ENCODE data around the gene MEGF8.

The MEGF8 gene

DNA sequence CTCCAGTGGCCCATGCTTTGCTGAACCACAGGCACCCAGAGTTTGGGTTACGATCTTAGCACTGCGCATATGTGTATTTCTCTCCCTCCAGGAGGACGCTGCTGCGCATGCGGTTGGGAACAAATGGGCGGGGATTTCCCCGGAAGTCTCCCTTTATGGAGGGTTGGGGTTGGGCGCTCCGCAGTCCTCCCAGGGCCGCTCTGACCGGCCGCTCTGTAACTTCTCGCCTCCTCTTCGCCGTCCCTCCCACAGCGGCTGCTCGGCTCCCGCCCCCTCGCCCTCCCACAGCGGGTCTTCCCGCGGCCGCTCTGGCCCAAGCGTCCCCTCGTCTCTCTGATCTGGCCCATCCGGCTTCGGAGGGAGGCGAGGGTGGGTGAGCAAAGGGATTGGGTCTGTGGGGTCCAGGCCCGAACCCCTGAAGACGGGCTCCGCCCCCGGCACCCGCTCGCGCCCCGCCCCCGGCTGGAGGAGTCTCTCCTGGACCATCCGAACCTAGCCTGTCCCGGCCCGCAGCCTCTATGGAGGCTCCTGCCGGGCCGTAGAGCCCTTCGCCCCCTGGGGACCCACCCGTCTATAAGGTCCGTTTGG is at the start of gene MEGF8:
Gene MEGF8 (plus strand): TSS at position 328 of the 588 bp plus-strand sequence. CDS start 609 bp downstream, outside the sequence.
- peak; percentile 95 for DNase-seq (ENCODE audit: low read depth, low spot score)

DNA sequence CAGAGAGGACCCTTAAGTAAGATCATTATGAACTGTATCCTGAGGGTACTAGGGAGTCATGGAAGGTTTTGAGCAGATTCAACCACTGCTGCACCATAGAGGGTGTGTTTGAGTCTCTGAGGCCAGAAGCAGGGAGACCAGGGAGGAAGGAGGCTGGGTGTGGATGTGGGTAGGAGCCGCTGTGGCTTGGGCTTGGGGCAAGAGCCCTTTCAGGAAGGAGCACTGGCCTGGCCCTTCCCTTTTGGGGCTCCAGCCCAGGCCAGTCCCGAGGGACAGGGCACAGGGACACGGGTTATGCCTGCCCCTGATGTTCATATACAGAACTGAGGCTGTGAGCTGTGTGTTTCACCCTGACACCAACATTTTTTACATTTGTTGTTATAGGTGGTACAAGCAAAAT is 49.2 kb upstream of the MEGF8 start:
- no peak for DNase-seq (ENCODE audit: low read depth, low spot score)

- DNase-seq (ENCODE audit: low read depth, low spot score) = no peak
These were observed 48.6 kb upstream of the MEGF8 start for GRCh38 chr19:42276821-42277220.

DNA sequence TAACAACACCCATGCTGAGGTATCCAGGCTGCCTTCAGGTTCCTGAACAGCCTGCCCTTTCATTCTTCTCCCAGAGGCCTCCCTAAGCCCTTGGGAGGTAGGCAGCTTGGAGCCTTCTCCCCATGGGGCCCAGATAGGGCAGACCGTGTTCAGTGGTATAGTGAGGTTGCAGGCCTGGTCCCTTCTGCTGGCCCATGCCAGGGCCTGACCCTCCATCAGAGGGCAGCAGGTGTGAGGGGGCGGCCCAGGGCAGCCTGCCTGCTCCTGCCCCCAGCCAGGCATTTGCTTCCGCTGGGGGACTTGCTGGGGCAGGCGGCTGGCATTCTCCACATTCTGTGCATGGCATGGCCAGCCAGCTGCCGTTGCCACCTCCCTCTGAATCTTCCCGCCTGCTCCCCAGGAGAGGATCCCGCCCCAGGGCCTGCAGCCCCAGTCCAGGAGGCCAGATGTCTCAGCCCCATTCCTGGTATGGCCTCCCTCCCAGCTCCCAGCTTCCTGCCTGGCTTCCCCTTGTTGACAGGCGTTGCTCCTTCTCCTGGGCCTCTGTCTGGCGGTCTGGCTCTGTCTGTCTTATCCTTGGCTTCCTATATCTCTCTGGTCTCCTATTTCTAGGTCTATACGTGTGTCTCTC is 47.5 kb upstream of the MEGF8 start:
- no peak for DNase-seq (ENCODE audit: low read depth, low spot score)

GRCh38 chr19:42278452-42279154 is 46.8 kb upstream of the MEGF8 start:
- no peak for DNase-seq (ENCODE audit: low read depth, low spot score)

- no peak for DNase-seq (ENCODE audit: low read depth, low spot score)
These were observed 46.1 kb upstream of the MEGF8 start for GRCh38 chr19:42279155-42279901.

DNA sequence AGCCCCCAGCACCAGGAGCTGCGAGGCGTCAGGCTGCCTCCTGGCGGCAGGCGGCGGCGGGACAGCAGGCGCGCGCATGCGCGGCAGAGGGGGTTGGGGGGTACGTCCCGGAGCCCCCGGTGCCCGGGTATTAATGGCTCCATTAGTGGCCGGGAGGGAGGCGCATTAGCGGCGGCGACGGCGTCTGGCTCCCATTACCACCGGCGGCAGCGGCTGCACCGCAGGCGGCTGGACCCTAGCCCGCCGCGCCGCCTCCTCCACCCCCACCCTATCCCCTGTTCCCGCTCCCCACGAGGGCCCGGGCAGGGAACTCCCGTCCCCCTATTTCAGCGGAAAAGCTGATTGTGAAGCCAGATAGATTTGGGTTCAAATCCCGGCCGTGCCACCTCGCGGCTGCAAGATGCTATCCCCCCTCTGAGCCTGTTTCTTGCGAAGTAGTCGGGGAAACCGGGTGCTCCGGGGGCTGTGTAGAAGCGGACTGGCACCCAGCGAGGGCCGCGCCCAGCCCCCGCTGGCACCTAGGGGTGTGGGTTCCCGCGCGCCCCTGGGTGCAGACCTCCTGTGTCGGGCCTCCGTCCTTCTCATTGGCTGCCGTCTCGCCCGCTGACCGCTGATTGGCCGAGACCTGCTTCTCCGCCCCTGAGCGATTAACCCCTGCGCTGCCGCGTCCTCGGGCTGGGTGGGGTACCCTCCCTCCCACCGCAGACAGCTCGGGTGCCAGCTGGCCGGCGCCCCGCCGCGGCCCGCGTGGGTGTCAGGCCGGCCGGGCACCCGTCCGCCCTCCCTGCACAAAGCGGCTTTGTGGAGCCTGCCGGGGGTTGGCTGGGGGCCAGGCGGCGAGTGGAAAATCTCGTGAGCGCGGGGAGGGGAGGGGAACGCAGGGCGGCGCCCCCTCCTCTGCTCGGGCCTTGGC is 45.3 kb upstream of the MEGF8 start:
- peak; percentile 63 for DNase-seq (ENCODE audit: low read depth, low spot score)

GRCh38 chr19:42280815-42281145 is 44.7 kb upstream of the MEGF8 start:
- no peak for DNase-seq (ENCODE audit: low read depth, low spot score)

DNA sequence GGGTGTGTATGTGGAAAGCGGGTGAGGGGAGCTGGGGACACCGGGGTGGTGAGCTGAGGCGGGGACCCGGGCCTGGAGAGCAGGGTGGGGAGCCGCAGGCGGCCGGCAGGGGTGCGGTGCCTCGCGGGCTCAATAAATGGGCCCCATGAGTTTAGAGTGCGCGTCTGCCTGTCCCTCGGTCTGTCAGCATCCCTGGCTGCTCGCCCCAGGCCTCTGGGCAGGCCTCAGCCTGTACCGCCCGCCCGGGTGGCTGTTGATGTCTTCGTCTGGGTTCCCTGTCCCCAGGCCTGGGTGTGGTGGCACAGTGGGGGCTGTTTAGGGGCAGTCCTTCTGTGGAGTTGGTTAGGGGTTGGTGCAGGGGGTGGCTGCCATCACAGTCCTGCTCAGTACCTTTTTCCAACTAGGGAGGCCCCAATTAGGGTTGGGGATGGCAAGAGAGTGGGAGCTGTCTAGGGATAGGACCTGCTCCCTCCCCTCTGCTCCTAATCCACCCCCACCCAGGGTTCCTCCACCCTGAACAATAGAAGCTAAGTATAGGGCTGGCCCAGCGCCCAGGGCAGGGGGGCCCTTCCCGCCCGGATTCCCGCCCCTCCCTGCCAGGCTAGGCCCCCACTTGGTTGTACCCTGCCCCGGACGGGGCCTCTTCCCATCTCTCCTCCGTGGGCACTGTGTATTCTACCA is 44.1 kb upstream of the MEGF8 start:
- DNase-seq (ENCODE audit: low read depth, low spot score) = no peak

- no peak for DNase-seq (ENCODE audit: low read depth, low spot score)
These were observed 43.3 kb upstream of the MEGF8 start for GRCh38 chr19:42281827-42282762.

GRCh38 chr19:42282819-42283187 is 42.6 kb upstream of the MEGF8 start:
- DNase-seq (ENCODE audit: low read depth, low spot score) = no peak

GRCh38 chr19:42283188-42284065 is 42.0 kb upstream of the MEGF8 start:
- peak; percentile 95 for DNase-seq (ENCODE audit: low read depth, low spot score)

DNA sequence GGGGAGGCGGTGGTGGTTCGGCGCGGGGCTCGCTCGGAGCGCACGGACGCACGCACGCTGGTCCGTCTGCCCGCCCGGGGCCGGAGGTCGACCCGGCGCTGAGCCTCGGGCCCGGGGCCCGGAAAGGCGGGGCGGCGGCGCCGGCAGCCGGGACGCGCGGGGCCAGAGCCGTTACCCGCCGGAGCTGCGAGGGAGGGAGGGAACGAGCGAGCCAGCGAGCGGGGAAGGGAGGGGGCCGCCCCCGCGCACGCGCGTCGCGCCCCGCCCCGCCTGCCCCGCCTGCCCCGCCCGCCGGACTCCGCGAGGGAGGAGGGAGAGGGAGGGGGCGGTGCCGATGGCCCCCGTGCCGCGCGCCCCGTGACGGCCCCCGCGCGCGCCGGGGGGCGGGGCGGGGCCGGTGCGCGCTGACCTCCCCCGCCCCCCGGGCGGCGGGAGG is 41.4 kb upstream of the MEGF8 start:
- DNase-seq (ENCODE audit: low read depth, low spot score) = peak; percentile 55

DNA sequence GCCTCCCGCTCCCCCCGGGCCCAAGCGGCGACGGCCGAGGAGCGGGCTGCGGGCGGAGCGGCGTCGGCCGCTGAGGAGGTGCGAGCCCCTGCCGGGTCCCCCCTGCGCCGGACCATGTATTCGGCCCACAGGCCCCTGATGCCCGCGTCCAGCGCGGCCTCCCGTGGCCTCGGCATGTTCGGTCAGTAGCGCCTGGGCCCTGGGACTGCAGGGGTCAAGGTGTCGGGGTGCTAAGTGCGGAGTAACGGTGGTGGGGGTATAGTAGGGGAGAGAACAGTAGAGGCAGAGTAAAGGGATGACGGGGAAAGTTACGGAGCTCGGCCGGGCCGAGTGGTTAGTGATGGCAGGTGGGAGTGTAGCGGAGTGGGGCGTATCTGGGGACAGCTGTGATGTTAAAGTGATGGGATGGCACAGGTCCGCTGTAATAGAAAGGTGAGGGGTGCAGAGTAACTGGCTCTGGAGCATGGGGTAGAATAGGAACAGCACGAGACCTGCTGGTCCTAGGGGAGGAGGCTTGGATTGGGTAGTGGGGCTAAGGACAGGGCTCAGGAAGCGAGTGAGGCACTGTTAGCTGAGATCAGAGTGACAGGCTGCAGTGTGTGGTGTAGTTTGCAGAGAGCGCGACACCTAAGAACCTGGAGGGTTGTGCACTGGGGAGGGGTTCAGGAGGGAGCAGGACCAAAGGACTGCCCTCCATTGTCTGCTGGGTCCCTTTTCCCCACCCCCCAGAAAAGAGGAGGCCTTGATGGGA is 40.7 kb upstream of the MEGF8 start:
- no peak for DNase-seq (ENCODE audit: low read depth, low spot score)

DNA sequence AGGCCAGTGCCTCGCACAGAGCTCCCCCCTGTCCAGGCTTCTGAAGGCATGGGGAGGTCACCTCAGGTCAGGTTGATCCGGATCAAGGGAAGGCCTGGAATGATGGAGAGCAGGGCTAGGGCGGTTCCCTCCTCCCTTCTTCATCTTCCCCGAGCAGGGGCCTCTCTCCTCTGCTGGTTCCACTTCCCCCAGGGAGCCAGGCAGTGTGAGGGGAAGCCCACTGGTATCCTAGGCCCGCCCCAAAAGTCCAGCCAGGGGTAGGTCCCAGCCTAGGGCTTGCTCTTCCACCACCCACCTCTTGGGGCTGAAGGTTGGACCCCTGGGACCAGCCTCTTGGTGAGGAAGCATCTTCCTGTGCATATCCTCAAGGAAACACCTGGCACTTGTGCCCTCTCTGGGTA is 39.9 kb upstream of the MEGF8 start:
- no peak for DNase-seq (ENCODE audit: low read depth, low spot score)

DNA sequence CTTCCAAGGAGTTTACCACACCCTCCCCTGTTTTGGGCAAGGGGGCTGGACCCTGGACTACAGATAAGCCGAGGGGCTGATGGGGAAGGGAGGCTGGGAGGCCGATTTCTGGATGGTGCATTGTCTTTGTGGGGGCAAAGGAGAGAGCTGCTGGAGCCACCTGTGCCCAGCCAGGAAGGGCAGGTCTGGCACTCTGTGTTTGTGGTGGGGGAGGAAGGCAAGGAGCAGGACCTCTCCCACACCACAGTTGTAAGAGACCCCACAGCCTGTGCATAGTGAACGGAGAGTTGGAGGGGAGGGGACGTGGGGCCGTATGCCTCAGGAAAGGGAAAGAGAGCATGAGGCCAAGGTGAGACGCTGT is 39.5 kb upstream of the MEGF8 start:
- DNase-seq (ENCODE audit: low read depth, low spot score) = no peak

DNA sequence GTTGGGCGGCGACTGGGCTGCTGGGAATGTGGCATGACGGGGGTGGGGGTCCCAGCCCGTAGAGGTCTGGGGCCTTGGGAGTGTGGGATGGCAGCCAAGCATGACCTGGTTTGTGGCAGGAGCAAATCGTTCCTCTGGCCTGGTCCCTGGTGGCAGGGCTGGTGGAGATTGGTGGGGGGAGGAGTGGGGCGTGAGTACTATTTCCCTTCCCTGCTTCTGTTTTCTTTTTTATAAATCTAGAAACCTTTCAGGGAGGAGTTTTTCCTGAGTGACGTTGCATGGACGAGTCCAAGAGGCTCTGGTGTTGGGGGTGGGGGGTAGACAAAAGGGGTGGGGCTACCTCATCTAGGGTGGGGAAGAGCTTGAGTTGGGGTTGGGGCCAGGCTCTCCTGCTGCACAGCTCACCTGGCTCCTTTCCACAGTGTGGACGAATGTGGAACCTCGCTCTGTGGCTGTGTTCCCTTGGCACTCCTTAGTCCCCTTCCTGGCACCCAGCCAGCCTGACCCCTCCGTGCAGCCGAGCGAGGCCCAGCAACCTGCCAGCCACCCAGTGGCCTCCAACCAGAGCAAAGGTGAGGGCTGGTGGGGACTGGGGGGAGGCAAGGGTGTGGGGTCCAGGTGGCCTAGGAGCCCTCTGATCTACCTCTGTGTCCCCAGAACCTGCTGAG is 39.0 kb upstream of the MEGF8 start:
- no peak for DNase-seq (ENCODE audit: low read depth, low spot score)

All from activated naive CD8-positive, alpha-beta T cell treated with anti-CD3 and anti-CD28 coated beads, Interleukin-2, amount 50 U/mL, for 16 hours (primary cell).